Measurements from ENCODE around the gene PHYH.

DNA sequence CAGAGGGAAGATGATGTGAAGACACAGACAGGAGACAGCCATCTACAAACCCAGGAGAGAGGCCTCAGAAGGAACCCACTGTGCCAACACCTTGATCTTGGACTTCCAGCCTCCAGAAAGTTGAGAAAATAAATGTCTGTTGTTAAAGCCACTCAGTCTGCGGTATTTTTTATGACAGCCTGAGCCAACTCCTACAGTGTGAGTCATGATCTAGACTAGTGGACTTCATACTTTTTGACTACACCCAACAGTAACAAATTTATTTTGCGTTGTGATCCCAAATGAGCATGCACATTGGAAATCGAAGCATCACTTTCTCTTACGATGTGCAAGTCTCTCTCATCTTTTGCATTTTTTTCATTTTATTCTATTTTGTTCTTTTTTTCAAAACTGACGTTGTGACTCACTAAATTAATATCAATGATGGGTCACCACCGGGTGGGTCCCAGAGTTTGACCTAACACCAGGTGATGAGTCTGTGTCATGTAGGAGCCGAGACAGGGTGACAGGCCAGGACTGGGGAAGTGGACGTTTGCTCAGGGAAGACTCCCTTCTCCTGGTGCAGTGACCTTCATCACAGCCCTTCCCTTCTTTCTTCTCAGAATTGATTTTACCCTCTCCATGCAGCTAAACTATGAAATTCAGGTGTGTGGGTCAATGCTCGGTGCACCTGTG lies 28.9 kb downstream of the PHYH start:
- TF ChIP-seq EP300 (IDR thresholded peaks at IDR 0.05; ENCODE audit: low read depth) (no peak), CTCF (IDR thresholded peaks at IDR 0.05) (no peak), POLR2A (IDR thresholded peaks at IDR 0.05) (no peak)

Data from transverse colon (tissue), 3 donors.